GM12878 (cell line): ENCODE results near the gene ASTN1. TPM values are rescaled to one million over a fixed set of nuclear protein-coding genes. Genes with fewer than 3 reads are reported as not detected.

ENCODE experiments used
- ATAC-seq: fragments of 200-7000 bp; cut with Tn5 transposase; 3 replicates; pipeline ENCODE4 v1.9.1; 2020; ENCODE audit warnings: mild to moderate bottlenecking, moderate library complexity
- BruUV-seq: library from RNA; stranded (reverse); fragments of 400-500 nt; replicated peaks from 2 replicates; lab custom pipeline; 2021; lab: Mats Ljungman, UMichigan
- CTCF ChIA-PET: fragments of 300-600 bp; sonication (Branson Sonifier 250); formaldehyde crosslinking; extraction: SDS; loops from one replicate; lab custom pipeline; 2021; ENCODE audit warnings: inconsistent platforms; lab: Yijun Ruan, JAX
- POLR2A ChIA-PET: fragments of 350-600 bp; formaldehyde crosslinking; extraction: SDS; loops from one replicate; lab custom pipeline; 2021; ENCODE audit warnings: inconsistent platforms; lab: Charles Lee
- RAD21 ChIA-PET: fragments of 300-600 bp; sonication (Branson Sonifier 250); formaldehyde crosslinking; loops from one replicate; lab custom pipeline; 2023; ENCODE audit warnings: antibody characterized with exemption; ENCODE audit not compliant: unreplicated experiment; lab: Charles Lee
- SMC1A ChIA-PET: fragments of 300-600 bp; sonication (Branson Sonifier 250); formaldehyde crosslinking; loops from one replicate; lab custom pipeline; 2023; ENCODE audit not compliant: unreplicated experiment, uncharacterized antibody; lab: Charles Lee
- DNase-seq: peaks from one replicate; pipeline ENCODE4 v3.0.0-alpha.2; 2011; ENCODE audit warnings: low read depth, low spot score
- FAIRE-seq: peaks from 3 replicates; lab custom pipeline; 2011; peaks lifted over from hg19 to GRCh38; lab: Jason Lieb, UNC
- H2AFZ ChIP-seq: 2 replicates; pipeline ENCODE4 v1.6.0; 2011; ENCODE audit warnings: low read depth, low read length, control low read depth; ENCODE audit not compliant: control insufficient read depth
- H3K27ac ChIP-seq: 2 replicates; pipeline ENCODE4 v1.5.1; 2011; ENCODE audit warnings: control low read depth; ENCODE audit not compliant: control insufficient read depth, insufficient read depth
- H3K27me3 ChIP-seq, 2 experiments: replicated peaks in 1 of 2; 2 replicates each; pipeline versions ENCODE4 v1.6.0 to v1.6.1; 2011; ENCODE audit warnings: low read length in 1 of 2; ENCODE audit not compliant: control insufficient read depth in 2 of 2, insufficient read depth in 2 of 2
- H3K36me3 ChIP-seq, 2 experiments: 2 replicates each; pipeline ENCODE4 v1.5.1; 2011; ENCODE audit warnings: low read length in 1 of 2; ENCODE audit not compliant: control insufficient read depth in 2 of 2, insufficient read depth in 2 of 2
- H3K4me1 ChIP-seq: 2 replicates; pipeline ENCODE4 v1.6.1; 2011; ENCODE audit warnings: mild to moderate bottlenecking, low read length, moderate library complexity, mixed read lengths; ENCODE audit not compliant: control insufficient read depth, insufficient read depth
- H3K4me2 ChIP-seq: 2 replicates; pipeline ENCODE4 v1.6.0; 2011; ENCODE audit warnings: control low read depth; ENCODE audit not compliant: control insufficient read depth, insufficient read depth
- H3K4me3 ChIP-seq: fragments of 200-600 bp; sonication (generic); 2 replicates; pipeline ENCODE4 v1.5.1; 2016
- H3K79me2 ChIP-seq: 2 replicates; pipeline ENCODE4 v1.6.0; 2011; ENCODE audit warnings: low read length; ENCODE audit not compliant: control insufficient read depth, insufficient read depth
- H3K9ac ChIP-seq: 2 replicates; pipeline ENCODE4 v1.8.0; 2011; ENCODE audit warnings: low read length, control low read depth, mixed read lengths; ENCODE audit not compliant: control insufficient read depth, insufficient read depth
- H3K9me3 ChIP-seq: replicated peaks from 3 replicates; pipeline ENCODE4 v1.5.1; 2011; ENCODE audit warnings: mild to moderate bottlenecking, low read length; ENCODE audit not compliant: control insufficient read depth, insufficient read depth
- H4K20me1 ChIP-seq: 2 replicates; pipeline ENCODE4 v1.6.0; 2011; ENCODE audit not compliant: control insufficient read depth, insufficient read depth
- ETV6 ChIP-seq, 2 experiments: fragments of 450-650 bp in 1 of 2; IDR thresholded peaks in 1 of 2; conservative IDR thresholded peaks in 1 of 2; 2 replicates each; pipeline ENCODE4 v1.6.1; 2014; ENCODE audit warnings: antibody characterized with exemption in 1 of 2, borderline replicate concordance in 1 of 2, low read depth in 1 of 2, mild to moderate bottlenecking in 1 of 2, moderate library complexity in 1 of 2
- MTA2 ChIP-seq: fragments of 450-650 bp; IDR thresholded peaks from 2 replicates; pipeline ENCODE4 v1.6.1; 2016; ENCODE audit warnings: low read depth, mild to moderate bottlenecking, moderate library complexity
- RUNX3 ChIP-seq: IDR thresholded peaks from 2 replicates; pipeline ENCODE4 v1.6.1; 2012; ENCODE audit warnings: low read length, inconsistent platforms
- SP1 ChIP-seq: IDR thresholded peaks from one replicate; pipeline ENCODE4 v1.6.1; 2011; ENCODE audit warnings: low read depth, low read length
- SPI1 ChIP-seq: IDR thresholded peaks from 2 replicates; pipeline ENCODE4 v1.6.1; 2011; ENCODE audit warnings: low read depth, mild to moderate bottlenecking, low read length, moderate library complexity, borderline replicate concordance; ENCODE audit not compliant: insufficient read depth
- SUZ12 ChIP-seq: fragments of 200-600 bp; sonication (generic); IDR thresholded peaks from one replicate; pipeline ENCODE4 v1.6.1; 2018; ENCODE audit warnings: antibody characterized with exemption, mild to moderate bottlenecking; ENCODE audit not compliant: unreplicated experiment
- TCF12 ChIP-seq: IDR thresholded peaks from 2 replicates; pipeline ENCODE4 v1.6.1; 2011; ENCODE audit warnings: low read depth, mild to moderate bottlenecking, low read length
- ZNF274 ChIP-seq: IDR thresholded peaks from one replicate; pipeline ENCODE4 v1.8.0; 2011; ENCODE audit not compliant: insufficient read length, insufficient read depth
- WGBS: methylation state at CpG from one replicate; pipeline ENCODE4 v1.1.6; 2016; ENCODE audit warnings: low lambda C conversion rate; ENCODE audit not compliant: insufficient replicate concordance, insufficient coverage; ENCODE audit errors: missing lambda C conversion rate; 5-methylcytosine and 5-hydroxymethylcytosine counted together
- in situ Hi-C: fragments of 300-500 bp; cut with MboI; formaldehyde crosslinking; loops from 9 replicates; pipeline ENCODE4 v1.14.3; 2018; ENCODE audit warnings: mixed read lengths
- intact Hi-C: fragments of 100-400 bp; cut with micrococcal nuclease; formaldehyde crosslinking; loops from one replicate; pipeline ENCODE4 v1.14.2; 2022; ENCODE audit not compliant: unreplicated experiment
- polyA plus RNA-seq, 11 experiments: library from polyadenylated mRNA; depleted of rRNA in 4 of 11; unstranded in 6 of 11; stranded (reverse) in 5 of 11; fragments of >200 nt; fragmentation: Nextera tagmentation in 4 of 11; fragmentation: Illumina TruSeq in 1 of 11; extraction: Ambion mirVana in 4 of 11; extraction: Trizol in 1 of 11; gene quantifications; 1 replicate in 1 of 11; 2 replicates in 10 of 11; pipeline versions ENCODE4 v1.2.1 to v1.2.3, GENCODE V29; 2011 to 2016; ENCODE audit warnings: inconsistent platforms in 2 of 11, missing spikeins in 2 of 11, low read depth in 1 of 11
- total RNA-seq, 4 experiments: library from RNA; depleted of rRNA in 3 of 4; stranded (reverse); fragments of >200 nt in 3 of 4; fragmentation: Illumina TruSeq in 1 of 4; extraction: Trizol in 1 of 4; gene quantifications; 2 replicates each; pipeline versions ENCODE4 v1.2.1 to v1.2.3, GENCODE V29; 2013 to 2021
- TF ChIP-seq, protein P1 (sequence below): fragments of 450-650 bp; IDR thresholded peaks from 2 replicates; pipeline ENCODE4 v1.6.1; 2017; ENCODE audit warnings: low read depth, mild to moderate bottlenecking, moderate library complexity
- TF ChIP-seq, protein P2 (sequence below), 3 experiments: IDR thresholded peaks in 2 of 3; conservative IDR thresholded peaks in 1 of 3; 2 replicates each; pipeline ENCODE4 v1.5.1; 2011; ENCODE audit warnings: low read depth in 3 of 3, low read length in 3 of 3, mild to moderate bottlenecking in 3 of 3, control low read depth in 2 of 3, moderate library complexity in 2 of 3, inconsistent platforms in 1 of 3, mixed read lengths in 1 of 3; ENCODE audit not compliant: control insufficient read depth in 2 of 3, insufficient read depth in 1 of 3; ENCODE audit errors: extremely low read depth in 1 of 3
- TF ChIP-seq, protein P3 (sequence below): fragments of 450-650 bp; IDR thresholded peaks from 2 replicates; pipeline ENCODE4 v1.6.1; 2017; ENCODE audit warnings: mild to moderate bottlenecking, moderate library complexity

ASTN1 gene
- total and polyA plus RNA-seq, 10 of the 15 experiments (the other 5 are each of a cell fraction or from before 2014, with no cell fraction given): 0.04 TPM; not detected in 9

DNA sequence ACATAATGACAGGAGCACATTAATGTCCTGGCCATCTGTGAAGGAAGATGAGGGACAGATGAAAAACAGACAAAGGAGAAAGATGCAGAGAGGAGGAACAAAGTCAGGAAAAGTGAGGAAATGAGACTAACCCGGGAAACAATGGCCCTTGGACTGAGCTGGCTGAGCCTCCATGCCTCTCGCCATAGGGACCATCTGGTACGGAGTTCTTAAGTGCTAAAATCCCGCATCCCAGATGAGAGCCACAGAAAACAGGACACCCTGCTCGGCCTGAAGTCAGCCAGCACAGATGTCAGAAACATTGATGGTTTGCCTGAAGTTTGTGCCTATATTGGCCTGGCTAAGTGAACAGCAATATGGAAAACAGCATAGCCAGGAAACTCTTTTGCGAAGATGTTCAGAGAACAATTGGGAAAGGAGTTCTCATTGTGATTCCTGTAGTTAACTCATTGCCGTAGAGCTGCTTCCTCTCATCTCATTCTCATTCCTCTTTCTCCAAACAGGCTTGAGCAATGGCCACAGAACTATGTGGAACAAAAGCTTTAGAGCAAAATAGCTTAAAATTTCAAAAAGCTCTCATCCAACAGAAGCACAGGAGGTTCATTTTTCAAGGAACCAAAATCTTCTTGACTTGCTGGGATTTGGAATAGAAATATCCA is 96.6 kb downstream of the ASTN1 start (continued):
- TF ChIP-seq MTA2: no peak
- TF ChIP-seq TCF12: no peak
- no peak for TF ChIP-seq SUZ12

DNA sequence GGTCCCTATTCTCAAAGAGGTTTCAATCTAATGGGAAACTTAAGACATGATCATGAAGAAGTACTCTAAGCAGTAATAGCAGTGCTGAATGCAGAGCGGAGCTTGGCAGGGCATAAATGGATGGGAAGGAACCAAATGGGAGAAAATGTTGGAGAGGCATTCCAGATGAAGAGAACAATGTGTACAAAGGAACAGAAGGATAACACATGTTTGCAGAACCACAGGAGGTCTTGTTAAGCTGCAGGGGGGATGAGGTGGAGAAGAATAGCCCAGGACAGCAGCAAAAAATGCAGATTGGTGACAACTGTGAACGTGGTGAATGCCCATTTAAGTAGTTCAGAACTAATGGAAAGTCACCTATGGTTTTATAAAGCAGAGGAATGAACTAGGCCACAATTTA is 99.1 kb downstream of the ASTN1 start:
- no peak overlapping the region for H3K4me3 ChIP-seq
- no peak overlapping the region for H3K4me2 ChIP-seq
- no peaks in the 10 kb centered on the region; a peak in 1 of 4 replicates for H3K27me3 ChIP-seq
- no peaks in the 10 kb centered on the region for H3K4me1 ChIP-seq
- no peaks in the 10 kb centered on the region for H3K9me3 ChIP-seq
- no peak overlapping the region for H2AFZ ChIP-seq
- ChIA-PET RAD21 (no interaction called here), CTCF (no interaction called here), SMC1A (no interaction called here), POLR2A (no interaction called here)
- H3K79me2 ChIP-seq: no peaks in the 10 kb centered on the region
- H3K9ac ChIP-seq: no peak overlapping the region
- in situ Hi-C loops (no loop called here), intact Hi-C loops (no loop called here)
- no peaks in the 10 kb centered on the region for H3K36me3 ChIP-seq
- WGBS: 3% methylated on average over 2 of the region's 2 CpGs
- FAIRE-seq: no peak
- no peak for ATAC-seq
- H4K20me1 ChIP-seq: no peaks in the 10 kb centered on the region
- no peak for DNase-seq
- H3K27ac ChIP-seq: no peak overlapping the region
- no TSS peak for BruUV-seq
- TF ChIP-seq, protein P1, sequence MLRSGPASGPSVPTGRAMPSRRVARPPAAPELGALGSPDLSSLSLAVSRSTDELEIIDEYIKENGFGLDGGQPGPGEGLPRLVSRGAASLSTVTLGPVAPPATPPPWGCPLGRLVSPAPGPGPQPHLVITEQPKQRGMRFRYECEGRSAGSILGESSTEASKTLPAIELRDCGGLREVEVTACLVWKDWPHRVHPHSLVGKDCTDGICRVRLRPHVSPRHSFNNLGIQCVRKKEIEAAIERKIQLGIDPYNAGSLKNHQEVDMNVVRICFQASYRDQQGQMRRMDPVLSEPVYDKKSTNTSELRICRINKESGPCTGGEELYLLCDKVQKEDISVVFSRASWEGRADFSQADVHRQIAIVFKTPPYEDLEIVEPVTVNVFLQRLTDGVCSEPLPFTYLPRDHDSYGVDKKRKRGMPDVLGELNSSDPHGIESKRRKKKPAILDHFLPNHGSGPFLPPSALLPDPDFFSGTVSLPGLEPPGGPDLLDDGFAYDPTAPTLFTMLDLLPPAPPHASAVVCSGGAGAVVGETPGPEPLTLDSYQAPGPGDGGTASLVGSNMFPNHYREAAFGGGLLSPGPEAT: no peak
- TF ChIP-seq, protein P2, sequence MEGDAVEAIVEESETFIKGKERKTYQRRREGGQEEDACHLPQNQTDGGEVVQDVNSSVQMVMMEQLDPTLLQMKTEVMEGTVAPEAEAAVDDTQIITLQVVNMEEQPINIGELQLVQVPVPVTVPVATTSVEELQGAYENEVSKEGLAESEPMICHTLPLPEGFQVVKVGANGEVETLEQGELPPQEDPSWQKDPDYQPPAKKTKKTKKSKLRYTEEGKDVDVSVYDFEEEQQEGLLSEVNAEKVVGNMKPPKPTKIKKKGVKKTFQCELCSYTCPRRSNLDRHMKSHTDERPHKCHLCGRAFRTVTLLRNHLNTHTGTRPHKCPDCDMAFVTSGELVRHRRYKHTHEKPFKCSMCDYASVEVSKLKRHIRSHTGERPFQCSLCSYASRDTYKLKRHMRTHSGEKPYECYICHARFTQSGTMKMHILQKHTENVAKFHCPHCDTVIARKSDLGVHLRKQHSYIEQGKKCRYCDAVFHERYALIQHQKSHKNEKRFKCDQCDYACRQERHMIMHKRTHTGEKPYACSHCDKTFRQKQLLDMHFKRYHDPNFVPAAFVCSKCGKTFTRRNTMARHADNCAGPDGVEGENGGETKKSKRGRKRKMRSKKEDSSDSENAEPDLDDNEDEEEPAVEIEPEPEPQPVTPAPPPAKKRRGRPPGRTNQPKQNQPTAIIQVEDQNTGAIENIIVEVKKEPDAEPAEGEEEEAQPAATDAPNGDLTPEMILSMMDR (IDR thresholded peaks at IDR 0.05 in 2 of 3, conservative IDR thresholded peaks at IDR 0.05 in 1 of 3; ENCODE audit: control insufficient read depth in 2 of 3, extremely low read depth in 1 of 3, insufficient read depth in 1 of 3, low read depth in 3 of 3, low read length in 3 of 3): no peak
- no peak for TF ChIP-seq SP1
- TF ChIP-seq ETV6 (conservative IDR thresholded peaks at IDR 0.05 in 1 of 2, IDR thresholded peaks at IDR 0.05 in 1 of 2; ENCODE audit: borderline replicate concordance in 1 of 2, low read depth in 1 of 2): no peak
- no peak for TF ChIP-seq ZNF274
- TF ChIP-seq SPI1: no peak
- TF ChIP-seq RUNX3: no peak
- TF ChIP-seq, protein P3, sequence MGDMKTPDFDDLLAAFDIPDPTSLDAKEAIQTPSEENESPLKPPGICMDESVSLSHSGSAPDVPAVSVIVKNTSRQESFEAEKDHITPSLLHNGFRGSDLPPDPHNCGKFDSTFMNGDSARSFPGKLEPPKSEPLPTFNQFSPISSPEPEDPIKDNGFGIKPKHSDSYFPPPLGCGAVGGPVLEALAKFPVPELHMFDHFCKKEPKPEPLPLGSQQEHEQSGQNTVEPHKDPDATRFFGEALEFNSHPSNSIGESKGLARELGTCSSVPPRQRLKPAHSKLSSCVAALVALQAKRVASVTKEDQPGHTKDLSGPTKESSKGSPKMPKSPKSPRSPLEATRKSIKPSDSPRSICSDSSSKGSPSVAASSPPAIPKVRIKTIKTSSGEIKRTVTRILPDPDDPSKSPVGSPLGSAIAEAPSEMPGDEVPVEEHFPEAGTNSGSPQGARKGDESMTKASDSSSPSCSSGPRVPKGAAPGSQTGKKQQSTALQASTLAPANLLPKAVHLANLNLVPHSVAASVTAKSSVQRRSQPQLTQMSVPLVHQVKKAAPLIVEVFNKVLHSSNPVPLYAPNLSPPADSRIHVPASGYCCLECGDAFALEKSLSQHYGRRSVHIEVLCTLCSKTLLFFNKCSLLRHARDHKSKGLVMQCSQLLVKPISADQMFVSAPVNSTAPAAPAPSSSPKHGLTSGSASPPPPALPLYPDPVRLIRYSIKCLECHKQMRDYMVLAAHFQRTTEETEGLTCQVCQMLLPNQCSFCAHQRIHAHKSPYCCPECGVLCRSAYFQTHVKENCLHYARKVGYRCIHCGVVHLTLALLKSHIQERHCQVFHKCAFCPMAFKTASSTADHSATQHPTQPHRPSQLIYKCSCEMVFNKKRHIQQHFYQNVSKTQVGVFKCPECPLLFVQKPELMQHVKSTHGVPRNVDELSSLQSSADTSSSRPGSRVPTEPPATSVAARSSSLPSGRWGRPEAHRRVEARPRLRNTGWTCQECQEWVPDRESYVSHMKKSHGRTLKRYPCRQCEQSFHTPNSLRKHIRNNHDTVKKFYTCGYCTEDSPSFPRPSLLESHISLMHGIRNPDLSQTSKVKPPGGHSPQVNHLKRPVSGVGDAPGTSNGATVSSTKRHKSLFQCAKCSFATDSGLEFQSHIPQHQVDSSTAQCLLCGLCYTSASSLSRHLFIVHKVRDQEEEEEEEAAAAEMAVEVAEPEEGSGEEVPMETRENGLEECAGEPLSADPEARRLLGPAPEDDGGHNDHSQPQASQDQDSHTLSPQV: no peak
